ENCODE data around the gene FHIT.

GRCh38 chr3:60989626-60990441, 261.4 kb downstream of the FHIT start:
- no peak for TF ChIP-seq POLR2A (IDR thresholded peaks at IDR 0.05)
- TF ChIP-seq, protein P1, sequence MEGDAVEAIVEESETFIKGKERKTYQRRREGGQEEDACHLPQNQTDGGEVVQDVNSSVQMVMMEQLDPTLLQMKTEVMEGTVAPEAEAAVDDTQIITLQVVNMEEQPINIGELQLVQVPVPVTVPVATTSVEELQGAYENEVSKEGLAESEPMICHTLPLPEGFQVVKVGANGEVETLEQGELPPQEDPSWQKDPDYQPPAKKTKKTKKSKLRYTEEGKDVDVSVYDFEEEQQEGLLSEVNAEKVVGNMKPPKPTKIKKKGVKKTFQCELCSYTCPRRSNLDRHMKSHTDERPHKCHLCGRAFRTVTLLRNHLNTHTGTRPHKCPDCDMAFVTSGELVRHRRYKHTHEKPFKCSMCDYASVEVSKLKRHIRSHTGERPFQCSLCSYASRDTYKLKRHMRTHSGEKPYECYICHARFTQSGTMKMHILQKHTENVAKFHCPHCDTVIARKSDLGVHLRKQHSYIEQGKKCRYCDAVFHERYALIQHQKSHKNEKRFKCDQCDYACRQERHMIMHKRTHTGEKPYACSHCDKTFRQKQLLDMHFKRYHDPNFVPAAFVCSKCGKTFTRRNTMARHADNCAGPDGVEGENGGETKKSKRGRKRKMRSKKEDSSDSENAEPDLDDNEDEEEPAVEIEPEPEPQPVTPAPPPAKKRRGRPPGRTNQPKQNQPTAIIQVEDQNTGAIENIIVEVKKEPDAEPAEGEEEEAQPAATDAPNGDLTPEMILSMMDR (IDR thresholded peaks at IDR 0.05) = no peak
- no peak for TF ChIP-seq EP300 (IDR thresholded peaks at IDR 0.05)
